K562 (cell line): Measurements from ENCODE around the gene SLK. TPM values are rescaled to one million over a fixed set of nuclear protein-coding genes. Genes with fewer than 3 reads are reported as not detected.

Source experiments
- CBFA2T2 ChIP-seq: fragments of 450-650 bp; conservative IDR thresholded peaks from 2 replicates; pipeline ENCODE4 v1.6.1; 2017; ENCODE audit warnings: mild to moderate bottlenecking
- CBX8 ChIP-seq: fragments of 200-600 bp; sonication (generic); IDR thresholded peaks from 2 replicates; pipeline ENCODE4 v1.6.1; 2012; ENCODE audit warnings: borderline replicate concordance, mixed run types, low read depth, mild to moderate bottlenecking, moderate library complexity, mixed read lengths, low read length, control low read depth, inconsistent platforms; ENCODE audit not compliant: poor library complexity, severe bottlenecking; ENCODE audit errors: extremely low read depth
- HDGF ChIP-seq: fragments of 450-650 bp; IDR thresholded peaks from 2 replicates; pipeline ENCODE4 v1.6.1; 2016
- HEY1 ChIP-seq: fragments of 250-450 bp; sonication (Bioruptor Pico); IDR thresholded peaks from 2 replicates; pipeline ENCODE4 v1.5.0; 2020; ENCODE audit warnings: mild to moderate bottlenecking, moderate library complexity, borderline replicate concordance
- JUN ChIP-seq, 2 experiments: sonication (generic) in 1 of 2; formaldehyde crosslinking in 1 of 2; IDR thresholded peaks; 2 replicates each; pipeline versions ENCODE4 v1.6.1 to v1.8.0; 2012 to 2022; ENCODE audit warnings: borderline replicate concordance in 2 of 2, mild to moderate bottlenecking in 2 of 2, improper control_type of control experiment in 1 of 2, low read depth in 1 of 2, low read length in 1 of 2, missing genetic modification reagents in 1 of 2
- KAT7 ChIP-seq: sonication (generic); formaldehyde crosslinking; IDR thresholded peaks from 2 replicates; pipeline ENCODE4 v1.8.0; 2022; ENCODE audit warnings: missing genetic modification reagents, mild to moderate bottlenecking, borderline replicate concordance
- KAT8 ChIP-seq: fragments of 450-650 bp; IDR thresholded peaks from 2 replicates; pipeline ENCODE4 v1.6.1; 2016; ENCODE audit warnings: low read depth, mild to moderate bottlenecking
- MAZ ChIP-seq, 2 experiments: fragments of 450-650 bp in 1 of 2; sonication (generic) in 1 of 2; formaldehyde crosslinking; IDR thresholded peaks in 1 of 2; conservative IDR thresholded peaks in 1 of 2; 2 replicates each; pipeline versions ENCODE4 v1.4.0 to v1.5.0; 2020; ENCODE audit warnings: mild to moderate bottlenecking in 1 of 2, missing genetic modification reagents in 1 of 2
- PHB2 ChIP-seq: fragments of 450-650 bp; IDR thresholded peaks from 2 replicates; pipeline ENCODE4 v1.6.1; 2017; ENCODE audit warnings: low read depth
- SMAD2 ChIP-seq: fragments of 150-350 bp; IDR thresholded peaks from 2 replicates; pipeline ENCODE4 v1.6.1; 2014; ENCODE audit warnings: low read depth, mild to moderate bottlenecking, low read length
- SRSF9 ChIP-seq: fragments of 200-400 bp; formaldehyde crosslinking; IDR thresholded peaks from 2 replicates; pipeline ENCODE4 v1.6.1; 2017; ENCODE audit warnings: low read depth, low read length, borderline replicate concordance
- ZNF124 ChIP-seq: sonication (generic); formaldehyde crosslinking; IDR thresholded peaks from 2 replicates; pipeline ENCODE4 v1.8.1; 2022; ENCODE audit warnings: missing genetic modification reagents
- polyA plus RNA-seq, 8 experiments: library from polyadenylated mRNA; depleted of rRNA in 4 of 8; stranded (reverse) in 5 of 8; unstranded in 3 of 8; fragments of >200 nt; fragmentation: Nextera tagmentation in 2 of 8; fragmentation: Illumina TruSeq in 1 of 8; extraction: Ambion mirVana in 2 of 8; extraction: Trizol in 1 of 8; gene quantifications; 2 replicates each; pipeline versions ENCODE4 v1.2.1 to v1.2.3, GENCODE V29; 2011 to 2014; ENCODE audit warnings: inconsistent platforms in 1 of 8, missing spikeins in 1 of 8
- total RNA-seq, 7 experiments: library from RNA; depleted of rRNA in 6 of 7; stranded (reverse); fragments of >200 nt in 6 of 7; fragmentation: Illumina TruSeq in 2 of 7; extraction: Trizol in 2 of 7; gene quantifications; 2 replicates each; pipeline versions ENCODE4 v1.2.1 to v1.2.3, GENCODE V29; 2011 to 2021; ENCODE audit warnings: low replicate concordance in 1 of 7
- TF ChIP-seq, protein P1 (sequence below): fragments of 250-450 bp; sonication (Bioruptor Pico); IDR thresholded peaks from 2 replicates; pipeline ENCODE4 v1.4.0; 2020; ENCODE audit warnings: borderline replicate concordance

The SLK gene
- total and polyA plus RNA-seq, 9 of the 15 experiments (the other 6 are each of a cell fraction or from before 2014, with no cell fraction given), result 8.2 to 40.0 (median 23.4) TPM

DNA sequence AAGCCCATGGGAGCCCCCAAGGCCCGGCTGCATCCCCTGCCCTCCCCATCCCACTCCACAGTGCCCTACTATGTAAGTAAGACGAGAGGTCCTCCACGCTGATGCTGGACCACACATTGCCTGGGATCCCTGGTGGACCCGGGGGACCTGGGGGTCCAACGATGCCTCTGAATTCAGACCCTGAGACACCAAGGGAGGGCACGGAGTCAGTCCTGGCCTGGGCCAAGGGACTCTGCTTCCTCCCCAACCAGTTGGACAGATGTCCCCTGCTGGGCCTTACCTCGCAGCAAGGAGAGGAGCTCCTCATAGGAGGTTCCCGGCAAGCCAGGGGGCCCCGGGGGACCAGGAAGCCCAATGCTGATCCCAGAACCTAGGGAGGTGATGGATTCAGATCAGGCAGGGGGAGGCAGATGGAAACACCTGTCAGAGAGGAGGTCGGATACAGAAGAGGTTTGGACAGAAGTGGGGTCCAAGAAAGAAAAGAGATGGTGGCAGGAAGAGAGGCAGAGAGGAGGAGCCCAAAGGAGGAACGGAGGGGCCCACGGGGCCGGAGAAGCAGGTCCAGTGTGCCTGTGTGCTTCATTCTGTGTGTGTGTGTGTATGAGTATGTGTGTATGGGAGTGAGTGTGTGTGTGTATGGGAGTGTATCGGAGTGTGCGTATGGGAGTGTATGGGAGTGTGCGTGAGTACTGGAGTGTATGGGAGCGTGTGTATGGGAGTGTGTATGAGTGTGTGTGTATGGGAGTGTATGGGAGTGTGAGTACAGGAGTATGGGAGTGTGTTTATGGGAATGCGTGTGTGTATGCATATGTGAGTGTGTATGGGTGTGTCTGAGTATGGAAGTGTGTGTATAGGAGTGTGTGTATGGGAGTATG is 68.5 kb downstream of the SLK start (continued):
- no peak for TF ChIP-seq SMAD2
- TF ChIP-seq, protein P1, sequence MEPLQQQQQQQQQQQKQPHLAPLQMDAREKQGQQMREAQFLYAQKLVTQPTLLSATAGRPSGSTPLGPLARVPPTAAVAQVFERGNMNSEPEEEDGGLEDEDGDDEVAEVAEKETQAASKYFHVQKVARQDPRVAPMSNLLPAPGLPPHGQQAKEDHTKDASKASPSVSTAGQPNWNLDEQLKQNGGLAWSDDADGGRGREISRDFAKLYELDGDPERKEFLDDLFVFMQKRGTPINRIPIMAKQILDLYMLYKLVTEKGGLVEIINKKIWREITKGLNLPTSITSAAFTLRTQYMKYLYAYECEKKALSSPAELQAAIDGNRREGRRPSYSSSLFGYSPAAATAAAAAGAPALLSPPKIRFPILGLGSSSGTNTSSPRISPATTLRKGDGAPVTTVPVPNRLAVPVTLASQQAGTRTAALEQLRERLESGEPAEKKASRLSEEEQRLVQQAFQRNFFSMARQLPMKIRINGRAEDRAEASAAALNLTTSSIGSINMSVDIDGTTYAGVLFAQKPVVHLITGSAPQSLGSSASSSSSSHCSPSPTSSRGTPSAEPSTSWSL (CRISPR knock-in tag), result no peak
- no peak for TF ChIP-seq MAZ (CRISPR knock-in tag; conservative IDR thresholded peaks at IDR 0.05 in 1 of 2, IDR thresholded peaks at IDR 0.05 in 1 of 2)
- TF ChIP-seq CBFA2T2, result no peak
- TF ChIP-seq KAT8, result no peak
- no peak for TF ChIP-seq SRSF9
- no peak for TF ChIP-seq ZNF124 (CRISPR knock-in tag)
- no peak for TF ChIP-seq KAT7 (CRISPR knock-in tag)
- TF ChIP-seq PHB2, result no peak
- TF ChIP-seq HEY1 (CRISPR knock-in tag), result no peak
- no peak for TF ChIP-seq JUN (IDR thresholded peaks at IDR 0.05; ENCODE audit: borderline replicate concordance, low read depth, low read length)
- no peak for TF ChIP-seq JUN (CRISPR knock-in tag; IDR thresholded peaks at IDR 0.05; ENCODE audit: borderline replicate concordance)
- no peak for TF ChIP-seq HDGF
- TF ChIP-seq CBX8, result no peak
